ENCODE measurements around the gene KRAS. TPM values are rescaled to one million over a fixed set of nuclear protein-coding genes. Genes with fewer than 3 reads are reported as not detected.

Gene KRAS
- total RNA-seq (2022; extraction: Qiagen RNA extraction; ENCODE audit: low read depth): 9.4 to 17.7 TPM (median 15.3 TPM) in 5 replicates

DNA sequence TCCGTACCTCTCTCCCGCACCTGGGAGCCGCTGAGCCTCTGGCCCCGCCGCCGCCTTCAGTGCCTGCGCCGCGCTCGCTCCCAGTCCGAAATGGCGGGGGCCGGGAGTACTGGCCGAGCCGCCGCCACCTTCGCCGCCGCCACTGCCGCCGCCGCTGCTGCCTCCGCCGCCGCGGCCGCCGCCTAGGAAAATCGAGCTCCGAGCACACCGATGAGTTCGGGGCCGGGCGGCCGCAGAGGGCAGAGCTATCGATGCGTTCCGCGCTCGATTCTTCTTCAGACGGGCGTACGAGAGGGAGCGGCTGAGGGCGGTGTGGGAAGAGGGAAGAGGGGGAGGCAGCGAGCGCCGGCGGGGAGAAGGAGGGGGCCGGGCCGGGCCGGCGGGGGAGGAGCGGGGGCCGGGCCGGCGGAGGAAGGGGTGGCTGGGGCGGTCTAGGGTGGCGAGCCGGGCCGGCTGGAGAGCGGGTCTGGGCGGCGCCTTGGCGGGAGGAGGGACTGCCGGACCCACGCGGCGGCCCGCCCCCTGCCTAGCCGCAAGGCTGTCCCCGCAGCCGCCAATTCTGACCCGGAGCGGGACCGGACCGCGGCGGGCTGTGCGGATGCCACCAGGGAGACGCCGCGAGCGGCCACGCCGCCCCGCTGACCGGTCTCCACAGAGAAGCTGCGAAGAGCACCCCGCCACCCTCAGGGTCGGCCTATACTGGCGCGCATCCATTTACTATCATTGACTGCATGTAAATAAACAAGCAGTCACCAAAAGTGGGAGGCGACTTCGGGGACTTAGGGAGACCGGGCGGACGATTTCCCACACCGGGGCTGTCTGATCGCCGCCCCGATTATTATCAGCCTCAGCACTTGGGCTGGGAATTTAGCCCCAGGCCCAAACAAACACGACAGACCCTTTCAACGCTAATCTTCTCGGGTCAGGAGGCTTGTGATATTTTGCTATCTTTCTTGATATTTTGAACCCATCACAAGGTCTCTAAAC is at the start of gene KRAS:
KRAS (minus strand) TSS at position 186 of the 987 bp plus-strand sequence.

GRCh38 chr12:25195056-25195971 is 55.4 kb downstream of the KRAS start, which contains the start of the genes DNAI7 and ETFRF1:
Gene DNAI7 (minus strand): TSS chr12:25195160. CDS start chr12:25195078, 82 bp downstream.
Gene ETFRF1 (plus strand): TSS chr12:25195237. CDS start chr12:25203957, 8,720 bp downstream.

Other genes starting within 250 kb of the KRAS start
- 0.18 to 0.33 TPM (median 0.23 TPM) in 4 of 5 replicates, not detected in the other for gene DNAI7, start 55.8 kb downstream of the KRAS start, total RNA-seq (2022; extraction: Qiagen RNA extraction; ENCODE audit: low read depth)
- 8.1 to 10.6 TPM (median 9.5 TPM) in 5 replicates for gene ETFRF1, start 55.7 kb downstream of the KRAS start, total RNA-seq (2022; extraction: Qiagen RNA extraction; ENCODE audit: low read depth)